ENCODE data around the gene GLMP.
A peak's percentile ranks its signal among the peaks of the same experiment; 100 is the strongest.

Gene GLMP

GRCh38 chr1:156286061-156286460 lies 9.4 kb downstream of the GLMP start:
- DNase-seq (ENCODE audit: low read depth in 2 of 2) = no peak

DNA sequence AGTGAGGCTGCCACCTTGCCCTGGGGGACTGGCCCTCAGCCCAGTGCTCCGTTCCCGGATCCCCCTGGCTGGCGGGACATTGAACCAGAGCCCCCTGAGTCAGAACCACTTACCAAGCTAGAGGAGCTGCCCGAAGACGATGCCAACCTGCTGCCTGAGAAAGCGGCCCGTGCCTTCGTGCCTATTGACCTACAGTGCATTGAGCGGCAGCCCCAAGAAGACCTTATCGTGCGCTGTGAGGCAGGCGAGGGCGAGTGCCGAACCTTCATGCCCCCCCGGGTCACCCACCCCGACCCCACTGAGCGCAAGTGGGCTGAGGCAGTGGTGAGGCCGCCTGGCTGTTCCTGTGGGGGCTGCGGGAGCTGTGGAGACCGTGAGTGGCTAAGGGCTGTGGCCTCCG lies 10.0 kb downstream of the GLMP start:
- no peak for DNase-seq (ENCODE audit: low read depth in 2 of 2)

- no peak for DNase-seq (ENCODE audit: low read depth in 2 of 2)
Measured at GRCh38 chr1:156284757-156285156, 10.7 kb downstream of the GLMP start.

- no peak for DNase-seq (ENCODE audit: low read depth in 2 of 2)
Measured at GRCh38 chr1:156284112-156284511, 11.4 kb downstream of the GLMP start, which contains the start of gene TMEM79. Gene TMEM79, plus strand, starts transcription at chr1:156284325. Its CDS starts 902 bp downstream, at chr1:156285227.

DNA sequence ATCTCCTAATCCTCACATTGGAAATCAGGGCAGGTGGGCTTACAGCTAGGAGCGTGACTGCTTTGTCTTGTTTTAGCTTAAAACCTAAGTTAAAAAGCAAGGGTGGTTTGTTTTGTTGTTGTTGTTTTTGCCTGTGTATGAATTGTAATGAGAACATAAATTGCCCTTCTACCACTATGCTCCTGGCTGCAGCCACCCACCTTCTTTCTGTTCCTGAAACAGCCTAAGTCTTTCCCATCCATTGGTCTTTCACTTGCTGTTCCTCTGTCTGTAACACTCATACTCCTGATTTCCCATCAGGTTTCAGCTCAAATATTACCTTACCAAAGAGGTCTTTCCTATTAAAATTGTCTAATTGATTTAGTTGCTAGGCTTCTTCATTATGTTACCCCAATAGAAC lies 12.0 kb downstream of the GLMP start:
- no peak for DNase-seq (ENCODE audit: low read depth in 2 of 2)

- DNase-seq (ENCODE audit: low read depth in 2 of 2) = peak; percentile 79 to 88
Measured at GRCh38 chr1:156282479-156283222, 12.8 kb downstream of the GLMP start, which contains the start of gene SMG5. Gene SMG5, minus strand, starts transcription at chr1:156282825. Its CDS starts 145 bp downstream, at chr1:156282680.

- DNase-seq (ENCODE audit: low read depth in 2 of 2) = no peak
Measured at GRCh38 chr1:156281693-156282478, 13.6 kb downstream of the GLMP start.

DNA sequence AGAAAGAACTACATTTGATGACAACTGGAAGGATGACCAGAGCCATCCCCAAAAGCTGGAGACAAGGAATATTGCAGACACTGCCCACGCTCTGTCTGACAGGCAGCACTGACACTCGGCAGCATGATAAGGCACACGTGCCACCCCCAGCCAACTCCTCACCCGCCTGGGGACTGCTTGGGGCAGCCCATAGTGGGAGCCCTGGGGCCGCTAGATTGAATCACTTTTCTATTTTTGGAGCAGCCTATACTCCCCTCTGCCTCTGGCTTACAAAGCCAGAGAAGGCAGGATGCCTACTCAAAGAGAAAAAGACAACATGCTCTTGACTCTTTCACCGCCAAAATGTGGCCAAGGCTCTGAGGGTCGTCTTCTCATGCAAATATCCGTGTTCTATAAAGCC lies 14.2 kb downstream of the GLMP start:
- DNase-seq (ENCODE audit: low read depth in 2 of 2) = peak in 1 of 2 donors; percentile 17

- no peak for DNase-seq (ENCODE audit: low read depth in 2 of 2)
Measured at GRCh38 chr1:156279837-156280236, 15.6 kb downstream of the GLMP start.

DNA sequence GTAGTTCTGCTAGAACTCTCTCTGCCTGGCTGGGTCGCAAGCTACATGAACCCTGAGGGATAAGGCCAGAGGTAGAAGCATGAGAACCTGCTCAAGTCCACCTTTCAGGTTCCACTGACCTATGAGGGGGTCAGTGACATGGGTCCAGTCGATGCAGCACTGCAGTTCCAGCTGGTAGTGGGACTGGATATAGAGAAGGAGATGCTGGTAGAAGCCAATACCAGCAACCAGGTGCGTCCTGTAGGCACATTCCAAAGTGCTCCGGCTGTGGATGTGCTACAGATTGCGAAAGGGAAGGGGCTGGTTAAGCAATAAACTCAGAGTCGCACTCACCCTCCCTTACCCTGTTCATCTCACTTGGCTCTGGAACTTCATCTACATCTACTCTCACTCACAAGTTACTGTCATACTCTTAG lies 18.5 kb downstream of the GLMP start:
- no peak for DNase-seq (ENCODE audit: low read depth in 2 of 2)

DNA sequence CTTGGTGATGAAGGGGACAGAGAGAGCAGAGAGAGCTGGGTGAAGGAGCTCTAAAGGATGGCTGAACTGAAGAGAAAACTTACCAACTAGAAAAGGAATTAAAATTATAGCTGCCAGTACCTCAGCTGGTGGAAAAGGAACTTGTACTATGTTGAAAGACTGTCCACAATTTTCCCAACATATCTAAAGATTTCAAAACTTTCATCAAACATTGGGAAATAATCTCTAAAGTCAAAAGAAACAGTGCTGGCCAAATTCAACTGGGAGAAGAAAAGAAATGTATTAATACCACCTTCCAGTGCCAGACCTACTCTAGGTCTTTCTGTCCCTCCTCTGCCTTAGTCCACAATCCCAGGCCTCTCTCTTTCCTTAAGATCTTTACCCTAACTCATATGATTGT lies 18.9 kb downstream of the GLMP start:
- DNase-seq (ENCODE audit: low read depth in 2 of 2) = no peak

DNA sequence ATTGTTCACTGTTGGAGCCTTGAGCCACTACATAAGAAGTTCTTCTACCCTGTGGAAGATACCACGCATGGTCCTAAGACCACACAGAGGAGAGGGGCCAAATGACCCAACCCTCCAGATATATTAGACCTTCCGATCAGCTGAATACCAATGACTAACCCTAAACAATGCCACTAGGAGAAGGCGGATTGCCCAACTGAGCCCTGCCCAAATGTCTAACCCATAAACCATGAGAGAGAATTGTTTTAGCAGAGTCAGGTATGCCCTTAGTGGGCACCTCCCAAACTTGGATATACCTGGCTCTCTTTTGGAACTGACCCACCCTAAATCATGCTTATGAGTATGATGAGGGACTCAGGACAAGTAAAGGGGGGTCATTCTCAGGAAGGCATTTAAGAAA lies 25.2 kb downstream of the GLMP start:
- DNase-seq (ENCODE audit: low read depth in 2 of 2) = no peak

DNA sequence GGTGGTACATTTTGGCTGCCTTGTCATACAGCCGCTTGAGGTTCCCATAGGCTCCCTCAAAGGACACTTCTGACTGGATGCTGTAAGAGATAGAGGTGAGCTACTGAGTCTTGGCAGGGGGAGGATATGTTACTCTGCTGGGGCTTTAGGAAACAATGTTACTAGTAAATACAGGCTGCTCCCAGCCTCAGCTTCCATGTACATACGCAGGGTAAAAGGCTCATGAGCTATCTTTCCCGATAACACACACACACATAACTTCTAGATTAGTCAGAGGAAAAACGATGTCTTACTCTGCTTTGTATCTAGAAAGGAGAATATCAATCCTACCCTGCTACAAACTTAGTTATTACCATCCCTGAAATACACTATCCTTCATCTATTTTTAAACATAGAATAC lies 27.1 kb downstream of the GLMP start:
- DNase-seq (ENCODE audit: low read depth in 2 of 2) = no peak

DNA sequence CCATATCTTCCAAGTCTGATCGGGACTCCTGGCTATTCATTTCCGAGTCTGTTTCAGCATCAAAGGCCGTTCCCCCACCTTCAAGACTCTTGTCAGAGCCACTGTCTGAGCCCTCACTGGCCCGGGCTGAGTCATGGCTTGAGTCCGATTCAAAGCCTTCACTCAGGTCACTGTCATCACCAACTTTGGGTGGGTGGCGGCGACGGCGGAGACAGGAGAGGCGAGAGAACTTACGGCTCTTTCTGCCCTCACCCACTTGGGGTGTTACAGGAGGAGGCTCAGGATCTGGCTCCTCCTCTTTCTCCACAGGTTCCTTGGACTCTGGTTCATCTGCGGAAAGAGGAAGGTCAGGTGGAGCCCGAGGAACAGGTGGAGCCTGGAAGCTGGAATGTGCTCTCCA lies 29.4 kb downstream of the GLMP start:
- DNase-seq (ENCODE audit: low read depth in 2 of 2) = no peak

- DNase-seq (ENCODE audit: low read depth in 2 of 2) = no peak
Measured at GRCh38 chr1:156263288-156263655, 32.2 kb downstream of the GLMP start.

DNA sequence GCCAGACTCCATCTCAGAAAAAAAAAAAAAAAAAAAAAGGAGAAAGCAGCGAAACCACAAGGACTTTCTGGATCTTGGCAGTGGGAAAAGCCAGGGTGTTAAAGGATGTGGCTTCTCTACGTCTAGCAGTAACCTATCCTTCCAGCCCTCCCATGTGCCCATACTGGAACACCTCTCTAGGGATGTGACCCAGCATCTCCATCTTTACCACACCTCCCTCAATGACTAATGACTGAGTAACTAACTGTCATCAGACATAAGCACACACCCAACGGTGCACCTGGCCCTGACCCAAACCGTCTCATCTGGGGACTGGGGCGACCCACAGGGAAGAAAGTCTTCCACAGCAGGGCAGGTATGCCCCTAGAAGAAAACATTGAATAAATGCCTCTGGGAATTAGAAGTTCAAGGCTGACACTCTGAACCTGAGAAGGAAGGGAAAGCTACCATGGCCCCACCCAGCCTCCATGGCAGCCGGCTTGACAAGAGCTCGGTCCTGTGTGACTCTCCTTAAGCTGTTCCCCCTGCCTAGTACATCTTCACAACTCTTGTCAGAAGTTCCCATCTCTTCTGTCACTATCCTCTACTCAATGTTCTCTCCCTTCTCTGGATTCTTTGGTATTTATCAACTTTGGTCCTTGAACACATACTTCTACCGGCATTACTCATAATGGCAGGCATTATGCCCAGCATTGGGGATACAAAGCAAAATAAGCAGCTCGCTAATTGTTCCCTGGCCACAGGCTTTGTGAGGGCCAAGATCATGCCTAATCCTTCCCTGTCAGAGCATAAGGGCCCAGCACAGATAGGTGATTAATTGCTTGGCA lies 32.8 kb downstream of the GLMP start:
- no peak for DNase-seq (ENCODE audit: low read depth in 2 of 2)

GRCh38 chr1:156260896-156261295 lies 34.6 kb downstream of the GLMP start:
- DNase-seq (ENCODE audit: low read depth in 2 of 2) = no peak

DNA sequence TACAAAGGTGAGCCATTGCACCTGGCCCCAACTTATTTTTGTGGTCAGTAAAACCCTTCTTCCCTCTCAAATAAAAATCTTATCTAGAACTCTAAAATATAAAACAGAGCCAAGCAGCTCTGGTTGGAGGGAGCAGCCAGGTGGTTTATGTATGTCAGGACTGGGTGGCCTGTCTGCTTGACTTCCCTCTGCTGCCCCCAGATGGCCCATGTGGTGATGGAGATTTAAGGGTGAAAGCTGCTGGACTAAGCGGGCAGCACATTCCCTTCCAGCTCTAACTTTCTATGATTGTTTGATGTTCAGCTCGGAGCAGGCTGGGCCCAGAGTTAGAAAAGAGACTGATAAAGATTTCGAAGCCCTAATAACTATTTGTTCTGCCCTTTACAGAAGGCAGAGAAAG lies 35.7 kb downstream of the GLMP start:
- DNase-seq (ENCODE audit: low read depth in 2 of 2) = no peak

DNA sequence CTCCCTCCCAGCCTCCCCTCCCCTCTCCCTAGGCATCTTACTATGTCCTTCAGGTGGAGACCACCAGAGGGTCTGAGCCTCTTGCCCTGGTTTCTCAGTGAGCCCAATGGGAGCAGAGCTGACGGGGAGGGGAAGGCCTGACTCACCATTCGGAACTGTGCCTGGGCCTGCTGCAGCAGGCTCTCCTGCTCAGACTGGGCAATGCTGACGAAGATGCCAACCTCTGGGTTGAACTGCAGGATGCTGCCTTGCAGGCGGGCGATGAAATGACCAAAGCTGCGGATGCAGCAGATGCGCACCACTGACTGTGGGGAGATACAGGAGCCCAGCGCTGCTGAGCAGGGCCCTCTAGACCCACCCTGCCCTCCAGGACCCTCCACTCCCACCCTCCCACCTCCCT lies 36.6 kb downstream of the GLMP start:
- DNase-seq (ENCODE audit: low read depth in 2 of 2) = no peak

GRCh38 chr1:156257711-156258110 lies 37.8 kb downstream of the GLMP start:
- no peak for DNase-seq (ENCODE audit: low read depth in 2 of 2)

- DNase-seq (ENCODE audit: low read depth in 2 of 2) = no peak
Measured at GRCh38 chr1:156253634-156254033, 41.8 kb downstream of the GLMP start.

DNA sequence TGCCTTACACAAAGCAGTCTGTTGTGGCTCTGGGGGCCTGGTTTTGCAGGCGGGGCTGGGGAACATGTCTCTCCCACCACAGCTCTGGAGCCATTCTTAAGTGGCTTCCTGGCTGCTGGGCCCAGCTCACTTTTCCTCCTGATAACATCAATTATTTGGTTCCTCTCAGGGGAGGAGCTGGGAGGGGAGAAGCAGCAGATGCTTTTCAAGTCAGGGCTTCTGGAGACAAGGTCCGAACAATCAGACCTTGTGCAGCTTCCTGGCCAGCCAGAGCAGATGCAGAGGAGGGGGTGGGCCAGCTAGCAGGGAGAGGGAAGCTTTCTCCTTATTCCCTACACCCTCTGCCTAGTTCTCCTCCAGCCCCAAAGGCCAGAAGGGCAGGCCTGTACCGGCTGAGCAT lies 44.0 kb downstream of the GLMP start:
- DNase-seq (ENCODE audit: low read depth in 2 of 2) = no peak
